SK-N-SH treated with all-trans-retinoic acid at 6 μM for 48 hours (cell line): Measurements from ENCODE around the gene RBFOX2.

Experiments
- ATAC-seq: fragments of 200-7000 bp; cut with Tn5 transposase; 3 replicates; pipeline ENCODE4 v1.9.1; 2020; ENCODE audit warnings: mild to moderate bottlenecking, moderate library complexity
- ARNTL ChIP-seq: fragments of 450-650 bp; formaldehyde crosslinking; IDR thresholded peaks from 2 replicates; pipeline ENCODE4 v1.5.0; 2020; ENCODE audit warnings: low read depth, mild to moderate bottlenecking, moderate library complexity, borderline replicate concordance
- BACH2 ChIP-seq: fragments of 250-450 bp; sonication (Bioruptor Pico); IDR thresholded peaks from 2 replicates; pipeline ENCODE4 v1.9.0; 2021; ENCODE audit warnings: mild to moderate bottlenecking, borderline replicate concordance
- CSDC2 ChIP-seq: fragments of 250-450 bp; sonication (Bioruptor Pico); IDR thresholded peaks from 2 replicates; pipeline ENCODE4 v1.5.0; 2020; ENCODE audit warnings: mild to moderate bottlenecking, moderate library complexity
- CSRNP3 ChIP-seq: fragments of 250-450 bp; sonication (Bioruptor Pico); IDR thresholded peaks from 2 replicates; pipeline ENCODE4 v1.5.1; 2021; ENCODE audit warnings: mild to moderate bottlenecking, moderate library complexity
- GLIS3 ChIP-seq: fragments of 250-450 bp; sonication (Bioruptor Pico); IDR thresholded peaks from 2 replicates; pipeline ENCODE4 v1.5.0; 2020; ENCODE audit warnings: mild to moderate bottlenecking, moderate library complexity
- ISL1 ChIP-seq: fragments of 250-450 bp; sonication (Bioruptor Pico); IDR thresholded peaks from 2 replicates; pipeline ENCODE4 v2.1.2; 2022; ENCODE audit warnings: mild to moderate bottlenecking, moderate library complexity
- OSR1 ChIP-seq: fragments of 250-450 bp; sonication (Bioruptor Pico); IDR thresholded peaks from 2 replicates; pipeline ENCODE4 v1.8.0; 2022; ENCODE audit warnings: moderate library complexity, mild to moderate bottlenecking, inconsistent platforms
- PATZ1 ChIP-seq: fragments of 250-450 bp; sonication (Bioruptor Pico); IDR thresholded peaks from 2 replicates; pipeline ENCODE4 v1.8.0; 2020; ENCODE audit warnings: mild to moderate bottlenecking, moderate library complexity, borderline replicate concordance
- PPARA ChIP-seq: fragments of 250-450 bp; sonication (Bioruptor Pico); IDR thresholded peaks from 2 replicates; pipeline ENCODE4 v1.5.0; 2020; ENCODE audit warnings: mild to moderate bottlenecking, borderline replicate concordance
- RARB ChIP-seq: fragments of 250-450 bp; sonication (Bioruptor Pico); IDR thresholded peaks from 2 replicates; pipeline ENCODE4 v1.8.0; 2021; ENCODE audit warnings: mild to moderate bottlenecking, moderate library complexity
- TCF4 ChIP-seq: fragments of 250-450 bp; sonication (Bioruptor Pico); IDR thresholded peaks from 2 replicates; pipeline ENCODE4 v1.8.0; 2021; ENCODE audit warnings: mild to moderate bottlenecking, moderate library complexity, borderline replicate concordance
- TOX ChIP-seq: fragments of 250-450 bp; sonication (Bioruptor Pico); IDR thresholded peaks from 2 replicates; pipeline ENCODE4 v1.8.0; 2021; ENCODE audit warnings: mild to moderate bottlenecking, moderate library complexity, borderline replicate concordance
- TSHZ2 ChIP-seq: fragments of 250-450 bp; sonication (Bioruptor Pico); IDR thresholded peaks from 2 replicates; pipeline ENCODE4 v1.5.0; 2020; ENCODE audit warnings: mild to moderate bottlenecking, moderate library complexity
- ZC3H10 ChIP-seq: fragments of 250-450 bp; sonication (Bioruptor Pico); IDR thresholded peaks from 2 replicates; pipeline ENCODE4 v1.5.1; 2021; ENCODE audit warnings: mild to moderate bottlenecking, moderate library complexity
- ZFP3 ChIP-seq: fragments of 250-450 bp; sonication (Bioruptor Pico); IDR thresholded peaks from 2 replicates; pipeline ENCODE4 v1.5.0; 2020; ENCODE audit warnings: mild to moderate bottlenecking, moderate library complexity
- ZFP30 ChIP-seq: fragments of 450-650 bp; formaldehyde crosslinking; IDR thresholded peaks from 2 replicates; pipeline ENCODE4 v1.5.0; 2022; ENCODE audit warnings: mild to moderate bottlenecking, moderate library complexity
- ZNF565 ChIP-seq: fragments of 450-650 bp; formaldehyde crosslinking; conservative IDR thresholded peaks from 2 replicates; pipeline ENCODE4 v1.5.0; 2020; ENCODE audit warnings: low read depth, mild to moderate bottlenecking, moderate library complexity
- ZNF70 ChIP-seq: fragments of 450-650 bp; formaldehyde crosslinking; IDR thresholded peaks from 2 replicates; pipeline ENCODE4 v1.5.0; 2020; ENCODE audit warnings: mild to moderate bottlenecking, moderate library complexity
- ZNF8 ChIP-seq: fragments of 450-650 bp; formaldehyde crosslinking; IDR thresholded peaks from 2 replicates; pipeline ENCODE4 v1.5.0; 2020; ENCODE audit warnings: mild to moderate bottlenecking, moderate library complexity
- TF ChIP-seq, protein P1 (sequence below): fragments of 250-450 bp; sonication (Bioruptor Pico); IDR thresholded peaks from 2 replicates; pipeline ENCODE4 v1.8.0; 2021; ENCODE audit warnings: low read depth, mild to moderate bottlenecking, moderate library complexity, borderline replicate concordance
- TF ChIP-seq, protein P2 (sequence below): fragments of 250-450 bp; sonication (Bioruptor Pico); IDR thresholded peaks from 2 replicates; pipeline ENCODE4 v1.5.1; 2020; ENCODE audit warnings: low read depth, mild to moderate bottlenecking, moderate library complexity

Gene RBFOX2

GRCh38 chr22:35872451-35872850 lies 156.2 kb downstream of the RBFOX2 start:
- TF ChIP-seq ARNTL (CRISPR knock-in tag) (no peak), OSR1 (CRISPR knock-in tag) (no peak), RARB (CRISPR knock-in tag) (no peak), ZNF565 (CRISPR knock-in tag) (no peak), PPARA (CRISPR knock-in tag) (no peak), ZFP30 (CRISPR knock-in tag) (no peak), CSDC2 (CRISPR knock-in tag) (no peak)
- no peak for ATAC-seq

GRCh38 chr22:35870517-35871293 lies 157.9 kb downstream of the RBFOX2 start:
- no peak for ATAC-seq
- TF ChIP-seq BACH2 (no peak), GLIS3 (no peak), TOX (CRISPR knock-in tag) (no peak), ISL1 (CRISPR knock-in tag) (no peak), ZFP3 (no peak), ZNF565 (CRISPR knock-in tag) (no peak), CSDC2 (CRISPR knock-in tag) (no peak), CSRNP3 (no peak), TSHZ2 (no peak), TCF4 (CRISPR knock-in tag) (no peak), ZNF8 (CRISPR knock-in tag) (no peak), ZNF70 (CRISPR knock-in tag) (no peak), RARB (CRISPR knock-in tag) (no peak), ZFP30 (CRISPR knock-in tag) (no peak), ARNTL (CRISPR knock-in tag) (no peak), PPARA (CRISPR knock-in tag) (no peak), OSR1 (CRISPR knock-in tag) (no peak)
- TF ChIP-seq, protein P1, sequence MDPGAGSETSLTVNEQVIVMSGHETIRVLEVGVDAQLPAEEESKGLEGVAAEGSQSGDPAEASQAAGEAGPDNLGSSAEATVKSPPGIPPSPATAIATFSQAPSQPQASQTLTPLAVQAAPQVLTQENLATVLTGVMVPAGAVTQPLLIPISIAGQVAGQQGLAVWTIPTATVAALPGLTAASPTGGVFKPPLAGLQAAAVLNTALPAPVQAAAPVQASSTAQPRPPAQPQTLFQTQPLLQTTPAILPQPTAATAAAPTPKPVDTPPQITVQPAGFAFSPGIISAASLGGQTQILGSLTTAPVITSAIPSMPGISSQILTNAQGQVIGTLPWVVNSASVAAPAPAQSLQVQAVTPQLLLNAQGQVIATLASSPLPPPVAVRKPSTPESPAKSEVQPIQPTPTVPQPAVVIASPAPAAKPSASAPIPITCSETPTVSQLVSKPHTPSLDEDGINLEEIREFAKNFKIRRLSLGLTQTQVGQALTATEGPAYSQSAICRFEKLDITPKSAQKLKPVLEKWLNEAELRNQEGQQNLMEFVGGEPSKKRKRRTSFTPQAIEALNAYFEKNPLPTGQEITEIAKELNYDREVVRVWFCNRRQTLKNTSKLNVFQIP (CRISPR knock-in tag) = no peak
- TF ChIP-seq, protein P2, sequence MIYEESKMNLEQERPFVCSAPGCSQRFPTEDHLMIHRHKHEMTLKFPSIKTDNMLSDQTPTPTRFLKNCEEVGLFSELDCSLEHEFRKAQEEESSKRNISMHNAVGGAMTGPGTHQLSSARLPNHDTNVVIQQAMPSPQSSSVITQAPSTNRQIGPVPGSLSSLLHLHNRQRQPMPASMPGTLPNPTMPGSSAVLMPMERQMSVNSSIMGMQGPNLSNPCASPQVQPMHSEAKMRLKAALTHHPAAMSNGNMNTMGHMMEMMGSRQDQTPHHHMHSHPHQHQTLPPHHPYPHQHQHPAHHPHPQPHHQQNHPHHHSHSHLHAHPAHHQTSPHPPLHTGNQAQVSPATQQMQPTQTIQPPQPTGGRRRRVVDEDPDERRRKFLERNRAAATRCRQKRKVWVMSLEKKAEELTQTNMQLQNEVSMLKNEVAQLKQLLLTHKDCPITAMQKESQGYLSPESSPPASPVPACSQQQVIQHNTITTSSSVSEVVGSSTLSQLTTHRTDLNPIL (CRISPR knock-in tag) = no peak

GRCh38 chr22:35868938-35869337 lies 159.7 kb downstream of the RBFOX2 start:
- no peak for TF ChIP-seq TSHZ2
- TF ChIP-seq, protein P1 (CRISPR knock-in tag) = no peak
- no peak for TF ChIP-seq TOX (CRISPR knock-in tag)
- TF ChIP-seq PATZ1 = no peak
- TF ChIP-seq ZC3H10 = no peak
- TF ChIP-seq PPARA (CRISPR knock-in tag) = no peak
- no peak for ATAC-seq
